ENCODE results near the gene SLC1A4.

DNA sequence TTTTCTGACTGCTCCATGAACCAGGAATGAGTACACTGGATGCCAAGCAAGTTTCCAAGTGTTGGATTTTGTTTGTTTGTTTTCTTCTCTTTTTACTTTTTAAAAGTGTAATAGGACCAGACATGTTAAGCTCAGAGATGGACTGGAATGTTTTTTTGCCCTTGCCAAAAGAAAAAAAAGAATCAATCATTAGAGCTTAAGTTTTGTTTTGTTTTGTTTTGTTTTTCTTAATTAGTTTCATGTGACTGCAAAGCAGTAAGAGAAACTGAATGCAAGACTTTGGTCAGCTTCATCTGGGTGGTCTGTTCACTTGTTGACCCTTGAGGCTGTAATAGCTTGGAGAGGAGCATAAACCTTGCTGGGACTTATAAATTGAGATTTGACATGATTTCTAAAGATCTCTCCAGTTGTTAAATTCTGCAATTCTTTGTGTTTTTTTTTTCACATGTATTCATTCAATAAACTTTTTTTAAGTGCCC is 42.4 kb upstream of the SLC1A4 start:
- TF ChIP-seq, protein P1, sequence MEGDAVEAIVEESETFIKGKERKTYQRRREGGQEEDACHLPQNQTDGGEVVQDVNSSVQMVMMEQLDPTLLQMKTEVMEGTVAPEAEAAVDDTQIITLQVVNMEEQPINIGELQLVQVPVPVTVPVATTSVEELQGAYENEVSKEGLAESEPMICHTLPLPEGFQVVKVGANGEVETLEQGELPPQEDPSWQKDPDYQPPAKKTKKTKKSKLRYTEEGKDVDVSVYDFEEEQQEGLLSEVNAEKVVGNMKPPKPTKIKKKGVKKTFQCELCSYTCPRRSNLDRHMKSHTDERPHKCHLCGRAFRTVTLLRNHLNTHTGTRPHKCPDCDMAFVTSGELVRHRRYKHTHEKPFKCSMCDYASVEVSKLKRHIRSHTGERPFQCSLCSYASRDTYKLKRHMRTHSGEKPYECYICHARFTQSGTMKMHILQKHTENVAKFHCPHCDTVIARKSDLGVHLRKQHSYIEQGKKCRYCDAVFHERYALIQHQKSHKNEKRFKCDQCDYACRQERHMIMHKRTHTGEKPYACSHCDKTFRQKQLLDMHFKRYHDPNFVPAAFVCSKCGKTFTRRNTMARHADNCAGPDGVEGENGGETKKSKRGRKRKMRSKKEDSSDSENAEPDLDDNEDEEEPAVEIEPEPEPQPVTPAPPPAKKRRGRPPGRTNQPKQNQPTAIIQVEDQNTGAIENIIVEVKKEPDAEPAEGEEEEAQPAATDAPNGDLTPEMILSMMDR (IDR thresholded peaks at IDR 0.05; ENCODE audit: insufficient read depth, low read depth, low read length) = no peak
- TF ChIP-seq EZH2 (IDR thresholded peaks at IDR 0.05; ENCODE audit: insufficient read depth, low read length) = no peak
